GM23338 (cell line): ENCODE data around the gene GPR176. TPM values are rescaled to one million over a fixed set of nuclear protein-coding genes. Genes with fewer than 3 reads are reported as not detected.

Experiments used
- ATAC-seq: fragments of 200-7000 bp; cut with Tn5 transposase; 3 replicates; pipeline ENCODE4 v1.9.1; 2020
- DNase-seq: peaks from one replicate; pipeline ENCODE4 v3.0.0-alpha.2; 2015; ENCODE audit warnings: low spot score
- H2AFZ ChIP-seq: fragments of 200-600 bp; sonication (generic); 2 replicates; pipeline ENCODE4 v1.8.0; 2016; ENCODE audit warnings: antibody characterized with exemption, mild to moderate bottlenecking, moderate library complexity
- H3F3A ChIP-seq: fragments of 200-600 bp; sonication (generic); replicated peaks from 2 replicates; pipeline ENCODE4 v1.8.0; 2017; ENCODE audit warnings: antibody characterized with exemption, mixed run types, low read depth
- H3K27ac ChIP-seq: fragments of 200-600 bp; sonication (generic); 2 replicates; pipeline ENCODE4 v1.6.1; 2016; ENCODE audit warnings: low read depth
- H3K27me3 ChIP-seq: fragments of 200-600 bp; sonication (generic); 2 replicates; pipeline ENCODE4 v1.8.0; 2016; ENCODE audit warnings: mild to moderate bottlenecking, mixed run types, moderate library complexity; ENCODE audit not compliant: insufficient read depth
- H3K36me3 ChIP-seq: fragments of 200-600 bp; sonication (generic); 2 replicates; pipeline ENCODE4 v1.8.0; 2016; ENCODE audit warnings: mild to moderate bottlenecking; ENCODE audit not compliant: insufficient read depth
- H3K4me1 ChIP-seq: fragments of 200-600 bp; sonication (generic); 2 replicates; pipeline ENCODE4 v1.8.0; 2016; ENCODE audit warnings: mild to moderate bottlenecking, moderate library complexity; ENCODE audit not compliant: insufficient read depth
- H3K4me2 ChIP-seq: fragments of 200-600 bp; sonication (generic); 2 replicates; pipeline ENCODE4 v1.7.1; 2017; ENCODE audit warnings: mixed run types
- H3K4me3 ChIP-seq: fragments of 200-600 bp; sonication (generic); 2 replicates; pipeline ENCODE4 v1.6.1; 2016; ENCODE audit warnings: mixed run types
- H3K79me2 ChIP-seq: fragments of 200-600 bp; sonication (generic); replicated peaks from 2 replicates; pipeline ENCODE4 v1.8.0; 2017; ENCODE audit warnings: mild to moderate bottlenecking; ENCODE audit not compliant: insufficient read depth
- H3K9me2 ChIP-seq: fragments of 200-600 bp; sonication (generic); 2 replicates; pipeline ENCODE4 v1.8.0; 2017; ENCODE audit not compliant: insufficient read depth
- H4K20me1 ChIP-seq: fragments of 200-600 bp; sonication (generic); replicated peaks from 2 replicates; pipeline ENCODE4 v1.8.0; 2017; ENCODE audit warnings: mild to moderate bottlenecking; ENCODE audit not compliant: insufficient read depth
- H3K27ac Mint-ChIP-seq: 2 replicates; pipeline ENCODE4 v1.8.0; 2020; ENCODE audit warnings: inconsistent platforms, mild to moderate bottlenecking, moderate library complexity, mixed read lengths
- H3K27me3 Mint-ChIP-seq: 3 replicates; pipeline ENCODE4 v1.8.0; 2022; ENCODE audit warnings: low read depth, mild to moderate bottlenecking, moderate library complexity, mixed read lengths, inconsistent platforms; ENCODE audit not compliant: insufficient read depth, poor library complexity
- H3K36me3 Mint-ChIP-seq: 3 replicates; pipeline ENCODE4 v1.8.0; 2021; ENCODE audit warnings: low read depth, mild to moderate bottlenecking, inconsistent platforms, moderate library complexity, mixed read lengths
- H3K4me1 Mint-ChIP-seq: 3 replicates; pipeline ENCODE4 v1.8.0; 2020; ENCODE audit warnings: mild to moderate bottlenecking, inconsistent platforms, mixed read lengths
- H3K4me3 Mint-ChIP-seq: 3 replicates; pipeline ENCODE4 v1.8.0; 2021; ENCODE audit warnings: moderate library complexity, mild to moderate bottlenecking, inconsistent platforms, mixed read lengths
- H3K9me3 Mint-ChIP-seq: 3 replicates; pipeline ENCODE4 v1.8.0; 2020; ENCODE audit warnings: moderate library complexity, mild to moderate bottlenecking, inconsistent platforms, mixed read lengths
- CREB1 ChIP-seq: fragments of 250-450 bp; sonication (Bioruptor Pico); IDR thresholded peaks from 2 replicates; pipeline ENCODE4 v1.5.0; 2020; ENCODE audit warnings: low read depth, mild to moderate bottlenecking, moderate library complexity
- EZH2phosphoT487 ChIP-seq: fragments of 200-600 bp; sonication (generic); IDR thresholded peaks from one replicate; pipeline ENCODE4 v1.8.1; 2018; ENCODE audit warnings: antibody characterized with exemption; ENCODE audit not compliant: unreplicated experiment
- REST ChIP-seq: IDR thresholded peaks from one replicate; pipeline ENCODE4 v1.6.1; 2018; ENCODE audit warnings: antibody characterized with exemption; ENCODE audit not compliant: unreplicated experiment
- STAT1 ChIP-seq: IDR thresholded peaks from one replicate; pipeline ENCODE4 v1.6.1; 2016; ENCODE audit warnings: antibody characterized with exemption; ENCODE audit not compliant: unreplicated experiment
- ZNF462 ChIP-seq: fragments of 250-450 bp; sonication (Bioruptor Pico); IDR thresholded peaks from 2 replicates; pipeline ENCODE4 v1.5.0; 2020; ENCODE audit warnings: mild to moderate bottlenecking, moderate library complexity
- polyA plus RNA-seq: library from polyadenylated mRNA; unstranded; fragments of >200 nt; fragmentation: Nextera tagmentation; extraction: Ambion mirVana; gene quantifications from 2 replicates; pipeline ENCODE4 v1.2.1, GENCODE V29; 2016
- total RNA-seq: library from RNA; depleted of rRNA; stranded (reverse); fragments of >200 nt; shearing (Covaris generic); gene quantifications from 2 replicates; pipeline ENCODE4 v1.2.3, GENCODE V29; 2014

Gene GPR176
- total and polyA plus RNA-seq, 2 experiments from 2014 or later: 60.0 to 248 TPM

GRCh38 chr15:39921274-39921638, 1.2 kb upstream of the GPR176 start:
- DNase-seq: no peak
- Histone ChIP-seq H2AFZ (no peak overlapping the region), H4K20me1 (peaks cover 10% of the 10 kb centered on the region; the same call in 1 of the 2 replicates), H3K4me2 (peak overlapping the region; percentile 75), H3K36me3 (peaks cover under 1% of the 10 kb centered on the region; the same call in 1 of the 2 replicates), H3K4me3 (peak overlapping the region; percentile 71), H3K27ac (peak overlapping the region; percentile 70), H3K9me2 (no peaks in the 10 kb centered on the region), H3F3A (no peaks in the 10 kb centered on the region), H3K27me3 (no peaks in the 10 kb centered on the region), H3K4me1 (peaks cover 35% of the 10 kb centered on the region), H3K79me2 (peaks cover 44% of the 10 kb centered on the region)
- Mint-ChIP-seq H3K27me3 (peaks cover 11% of the 10 kb centered on the region), H3K36me3 (peaks cover 31% of the 10 kb centered on the region), H3K4me1 (peaks cover 47% of the 10 kb centered on the region), H3K27ac (peak overlapping the region; percentile 86), H3K9me3 (no peaks in the 10 kb centered on the region; the same call in none of the 3 replicates), H3K4me3 (peak overlapping the region; percentile 87)
- no peak for ATAC-seq
- TF ChIP-seq EZH2phosphoT487 (no peak), REST (no peak), STAT1 (no peak), ZNF462 (CRISPR knock-in tag) (no peak), CREB1 (CRISPR knock-in tag) (no peak)
